PC-9 (cell line): ENCODE data around the gene RHCG. TPM values are rescaled to one million over a fixed set of nuclear protein-coding genes. Genes with fewer than 3 reads are reported as not detected.

ENCODE experiments used
- BruUV-seq: library from RNA; stranded (reverse); fragments of 400-500 nt; replicated peaks from 2 replicates; lab custom pipeline; 2021; lab: Mats Ljungman, UMichigan
- CTCF ChIA-PET: fragments of 300-600 bp; sonication (Branson Sonifier 250); formaldehyde crosslinking; loops from one replicate; lab custom pipeline; 2022; ENCODE audit warnings: antibody characterized with exemption; lab: Charles Lee
- POLR2A ChIA-PET: fragments of 300-600 bp; sonication (Branson Sonifier 250); formaldehyde crosslinking; loops from one replicate; lab custom pipeline; 2022; ENCODE audit warnings: antibody characterized with exemption; ENCODE audit not compliant: unreplicated experiment; lab: Charles Lee
- DNase-seq, 2 experiments: peaks; one replicate each; pipeline versions ENCODE4 v3.0.0 to v3.0.0-alpha.2; 2015 to 2022; ENCODE audit warnings: mixed read lengths in 1 of 2
- H2AFZ ChIP-seq: fragments of 200-600 bp; sonication (generic); 2 replicates; pipeline ENCODE4 v1.8.1; 2017; ENCODE audit warnings: antibody characterized with exemption
- H3F3A ChIP-seq: fragments of 200-600 bp; sonication (generic); 2 replicates; pipeline ENCODE4 v1.8.1; 2017; ENCODE audit warnings: antibody characterized with exemption, mild to moderate bottlenecking, low read depth; ENCODE audit not compliant: insufficient read depth
- H3K27ac ChIP-seq: fragments of 200-600 bp; sonication (generic); 2 replicates; pipeline ENCODE4 v1.6.1; 2016; ENCODE audit warnings: mixed run types
- H3K27me3 ChIP-seq: fragments of 200-600 bp; sonication (generic); 2 replicates; pipeline ENCODE4 v1.6.1; 2016; ENCODE audit warnings: low read depth, mixed run types; ENCODE audit not compliant: insufficient read depth
- H3K36me3 ChIP-seq: fragments of 200-600 bp; sonication (generic); 2 replicates; pipeline ENCODE4 v1.6.1; 2016; ENCODE audit warnings: low read depth, mixed run types
- H3K4me1 ChIP-seq: fragments of 200-600 bp; sonication (generic); replicated peaks from 2 replicates; pipeline ENCODE4 v1.6.1; 2016; ENCODE audit warnings: mixed run types; ENCODE audit not compliant: insufficient read depth
- H3K4me2 ChIP-seq: fragments of 200-600 bp; sonication (generic); 2 replicates; pipeline ENCODE4 v1.6.1; 2017; ENCODE audit warnings: mixed run types
- H3K4me3 ChIP-seq: fragments of 200-600 bp; sonication (generic); 2 replicates; pipeline ENCODE4 v1.6.1; 2016; ENCODE audit warnings: mixed run types
- H3K79me2 ChIP-seq: fragments of 200-600 bp; sonication (generic); 2 replicates; pipeline ENCODE4 v1.6.1; 2017; ENCODE audit warnings: low read depth, mixed run types
- H3K9me2 ChIP-seq: fragments of 200-600 bp; sonication (generic); 2 replicates; pipeline ENCODE4 v1.8.1; 2017; ENCODE audit warnings: mild to moderate bottlenecking; ENCODE audit not compliant: insufficient read depth
- H3K9me3 ChIP-seq: fragments of 200-600 bp; sonication (generic); 2 replicates; pipeline ENCODE4 v1.8.1; 2016; ENCODE audit warnings: low read depth; ENCODE audit not compliant: insufficient read depth
- H4K20me1 ChIP-seq: fragments of 200-600 bp; sonication (generic); 2 replicates; pipeline ENCODE4 v1.8.1; 2017; ENCODE audit not compliant: insufficient read depth
- EZH2 ChIP-seq: fragments of 200-600 bp; sonication (generic); IDR thresholded peaks from 2 replicates; pipeline ENCODE4 v1.8.0; 2017; ENCODE audit warnings: antibody characterized with exemption, low read depth
- intact Hi-C: fragments of 100-400 bp; cut with micrococcal nuclease; formaldehyde crosslinking; loops from one replicate; pipeline ENCODE4 v1.10.0; 2022; ENCODE audit not compliant: unreplicated experiment
- total RNA-seq: library from RNA; stranded (reverse); gene quantifications from 2 replicates; pipeline ENCODE4 v1.2.3, GENCODE V29; 2021
- TF ChIP-seq, protein P1 (sequence below): fragments of 200-600 bp; sonication (generic); conservative IDR thresholded peaks from 2 replicates; pipeline ENCODE4 v1.6.1; 2017; ENCODE audit warnings: mixed run types, antibody characterized with exemption, mild to moderate bottlenecking, moderate library complexity

Gene RHCG
- total RNA-seq, 1 experiment from 2014 or later = 0.26 TPM

DNA sequence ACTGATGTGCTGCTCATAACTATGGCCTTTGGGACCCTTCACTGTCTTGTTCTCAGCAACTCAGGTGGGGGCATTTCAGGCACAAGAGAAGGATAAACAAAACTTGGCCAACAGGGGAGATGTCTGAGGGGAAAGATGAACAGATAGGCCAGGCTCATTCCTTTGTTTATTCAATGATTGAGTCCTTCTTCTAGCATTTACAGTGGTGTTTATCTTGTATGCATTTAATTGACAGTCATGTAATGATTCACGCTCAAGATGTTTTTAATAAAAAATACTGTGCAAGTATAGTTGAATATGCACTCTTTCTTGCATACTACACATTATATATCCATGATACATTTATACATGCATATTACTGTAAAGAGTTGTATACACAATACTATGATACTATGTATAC, 44.5 kb downstream of the RHCG start:
- no peak for TF ChIP-seq EZH2
- TF ChIP-seq, protein P1, sequence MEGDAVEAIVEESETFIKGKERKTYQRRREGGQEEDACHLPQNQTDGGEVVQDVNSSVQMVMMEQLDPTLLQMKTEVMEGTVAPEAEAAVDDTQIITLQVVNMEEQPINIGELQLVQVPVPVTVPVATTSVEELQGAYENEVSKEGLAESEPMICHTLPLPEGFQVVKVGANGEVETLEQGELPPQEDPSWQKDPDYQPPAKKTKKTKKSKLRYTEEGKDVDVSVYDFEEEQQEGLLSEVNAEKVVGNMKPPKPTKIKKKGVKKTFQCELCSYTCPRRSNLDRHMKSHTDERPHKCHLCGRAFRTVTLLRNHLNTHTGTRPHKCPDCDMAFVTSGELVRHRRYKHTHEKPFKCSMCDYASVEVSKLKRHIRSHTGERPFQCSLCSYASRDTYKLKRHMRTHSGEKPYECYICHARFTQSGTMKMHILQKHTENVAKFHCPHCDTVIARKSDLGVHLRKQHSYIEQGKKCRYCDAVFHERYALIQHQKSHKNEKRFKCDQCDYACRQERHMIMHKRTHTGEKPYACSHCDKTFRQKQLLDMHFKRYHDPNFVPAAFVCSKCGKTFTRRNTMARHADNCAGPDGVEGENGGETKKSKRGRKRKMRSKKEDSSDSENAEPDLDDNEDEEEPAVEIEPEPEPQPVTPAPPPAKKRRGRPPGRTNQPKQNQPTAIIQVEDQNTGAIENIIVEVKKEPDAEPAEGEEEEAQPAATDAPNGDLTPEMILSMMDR = no peak
- ChIA-PET POLR2A (no interaction called here), CTCF (no interaction called here)
- Histone ChIP-seq H3K27ac (no peak overlapping the region), H3K36me3 (no peaks in the 10 kb centered on the region), H3K79me2 (no peaks in the 10 kb centered on the region), H2AFZ (no peak overlapping the region), H3K27me3 (peaks cover 13% of the 10 kb centered on the region; the same call in 1 of the 2 replicates), H3K4me1 (no peaks in the 10 kb centered on the region), H3K4me2 (no peak overlapping the region), H4K20me1 (no peaks in the 10 kb centered on the region), H3K4me3 (no peak overlapping the region), H3K9me2 (no peaks in the 10 kb centered on the region), H3K9me3 (no peaks in the 10 kb centered on the region), H3F3A (peaks cover 4% of the 10 kb centered on the region; the same call in 1 of the 2 replicates)
- intact Hi-C loops = no loop called here
- DNase-seq = no peak
- BruUV-seq = no TSS peak

DNA sequence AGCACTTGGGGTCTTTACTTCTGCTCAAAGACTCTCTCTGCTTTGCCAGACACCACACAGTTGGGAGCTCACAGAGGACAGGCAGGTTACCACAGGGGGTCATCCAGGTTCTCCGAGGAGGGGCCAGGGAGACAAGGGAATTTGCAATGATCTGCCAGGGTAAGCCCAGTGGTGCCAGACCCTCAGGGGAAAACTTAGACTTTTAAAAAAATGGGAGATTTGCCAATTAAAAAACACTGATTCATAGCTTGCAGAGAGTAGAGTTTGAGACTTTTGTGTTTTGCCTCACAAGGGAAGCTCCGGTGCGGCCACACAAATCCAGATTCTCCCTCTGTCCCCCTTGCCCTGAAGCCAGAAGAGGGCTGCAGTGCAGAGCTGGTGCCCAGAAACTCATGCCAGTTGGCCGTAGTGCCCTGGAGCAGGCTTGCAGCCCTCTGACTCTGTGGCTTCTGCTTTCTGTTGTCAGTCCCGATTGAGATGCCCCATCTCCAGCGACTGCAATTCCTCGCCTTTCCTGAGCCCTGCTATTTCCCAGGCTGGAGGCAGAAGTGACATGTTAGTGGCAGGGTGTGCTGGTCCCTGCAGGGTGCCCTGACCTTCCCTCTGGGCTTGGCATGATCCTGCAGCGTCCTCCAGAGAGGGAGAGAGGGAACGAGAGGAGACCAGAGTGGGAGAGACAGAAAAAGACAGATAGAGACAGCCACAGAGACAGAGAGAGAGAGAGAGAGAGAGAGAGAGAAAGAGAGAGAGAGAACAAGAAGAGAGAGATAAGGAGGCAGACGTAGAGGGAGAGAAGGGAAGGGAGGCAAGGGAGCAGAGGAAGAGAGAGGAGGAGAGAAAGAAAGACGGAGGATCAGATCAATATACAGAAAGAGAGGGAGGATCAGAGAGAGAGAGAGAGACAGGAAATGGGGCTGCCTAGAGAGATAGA, 46.0 kb downstream of the RHCG start:
- Histone ChIP-seq H3F3A (peaks cover 4% of the 10 kb centered on the region; the same call in 1 of the 2 replicates), H3K27ac (no peak overlapping the region), H2AFZ (no peak overlapping the region), H3K4me2 (no peak overlapping the region), H3K36me3 (no peaks in the 10 kb centered on the region), H3K9me2 (no peaks in the 10 kb centered on the region), H3K4me3 (no peak overlapping the region), H3K27me3 (peaks cover 13% of the 10 kb centered on the region; the same call in 1 of the 2 replicates), H3K4me1 (no peaks in the 10 kb centered on the region), H3K9me3 (no peaks in the 10 kb centered on the region), H3K79me2 (no peaks in the 10 kb centered on the region), H4K20me1 (no peaks in the 10 kb centered on the region)
- TF ChIP-seq EZH2 = no peak
- TF ChIP-seq, protein P1 = no peak
- ChIA-PET CTCF (no interaction called here), POLR2A (no interaction called here)
- no TSS peak for BruUV-seq
- intact Hi-C loops = no loop called here
- no peak for DNase-seq

DNA sequence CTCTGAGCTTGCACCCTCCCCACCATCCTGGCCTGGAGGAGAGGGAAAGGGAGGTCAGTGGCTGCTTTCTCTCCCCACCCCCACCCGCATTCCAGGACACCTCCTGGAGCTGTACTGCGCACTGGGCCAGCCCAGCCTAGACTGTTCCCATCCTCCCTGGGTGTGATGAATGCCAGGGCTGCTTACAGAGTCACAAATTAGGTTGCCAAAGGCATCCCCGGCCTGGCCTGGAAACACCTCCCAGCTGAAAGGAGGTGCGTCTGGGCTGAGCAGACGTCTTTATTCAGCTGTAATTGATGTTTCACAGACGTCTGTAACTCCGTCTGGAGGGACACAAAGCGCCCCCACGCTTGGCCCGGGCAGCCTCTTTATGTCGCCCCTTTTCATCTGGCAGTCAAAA, 47.6 kb downstream of the RHCG start:
- BruUV-seq = no TSS peak
- no peaks in the 10 kb centered on the region for H3K9me3 ChIP-seq
- no peaks in the 10 kb centered on the region for H3K36me3 ChIP-seq
- H3K27ac ChIP-seq = no peak overlapping the region
- ChIA-PET CTCF (no interaction called here), POLR2A (no interaction called here)
- H3K27me3 ChIP-seq = peaks cover 13% of the 10 kb centered on the region; the same call in 1 of the 2 replicates
- no peak for DNase-seq
- TF ChIP-seq EZH2 = no peak
- TF ChIP-seq, protein P1 = no peak
- no peaks in the 10 kb centered on the region for H3K4me1 ChIP-seq
- intact Hi-C loops = loop anchor here (10.0 kb wide), 1 partner anchor 436 kb away; no protein-coding TSS in a partner anchor
- no peak overlapping the region for H3K4me2 ChIP-seq
- no peak overlapping the region for H3K4me3 ChIP-seq
- no peaks in the 10 kb centered on the region for H3K79me2 ChIP-seq
- no peaks in the 10 kb centered on the region for H3K9me2 ChIP-seq
- no peaks in the 10 kb centered on the region for H4K20me1 ChIP-seq
- H3F3A ChIP-seq = peaks cover 4% of the 10 kb centered on the region; the same call in 1 of the 2 replicates
- H2AFZ ChIP-seq = no peak overlapping the region
